Skin epidermis (tissue), 12 donors: Measurements from ENCODE around the gene VPS18.

Experiments used
- H3K27ac ChIP-seq, 21 experiments: fragments of 200-600 bp; sonication (generic) in 11 of 21; one replicate each; pipeline ENCODE4 v1.5.0; 2020; ENCODE audit warnings: mild to moderate bottlenecking in 3 of 21, inconsistent platforms in 2 of 21, moderate library complexity in 2 of 21
- H3K4me3 ChIP-seq, 7 experiments: fragments of 200-600 bp; sonication (generic) in 2 of 7; one replicate each; pipeline ENCODE4 v1.5.0; 2020; ENCODE audit warnings: inconsistent platforms in 2 of 7, mild to moderate bottlenecking in 2 of 7, moderate library complexity in 1 of 7

The VPS18 gene

GRCh38 chr15:40944510-40945296, 50.5 kb downstream of the VPS18 start:
- no peak overlapping the region for H3K4me3 ChIP-seq
- H3K27ac ChIP-seq, result no peak overlapping the region

- Histone ChIP-seq H3K4me3 (no peak overlapping the region), H3K27ac (peak overlapping the region in 2 of 21 experiments; percentile 42 to 58)
Measured at GRCh38 chr15:40948706-40949473, 54.6 kb downstream of the VPS18 start.

GRCh38 chr15:40949756-40950207, 55.5 kb downstream of the VPS18 start:
- no peak overlapping the region for H3K4me3 ChIP-seq
- H3K27ac ChIP-seq, result peak overlapping the region in 3 of 21 experiments; percentile 17 to 58 (median 42)

GRCh38 chr15:40951764-40952163, 57.5 kb downstream of the VPS18 start:
- H3K27ac ChIP-seq, result no peak overlapping the region

GRCh38 chr15:40952301-40952900, 58.2 kb downstream of the VPS18 start:
- Histone ChIP-seq H3K4me3 (peak overlapping the region; percentile 53 to 75 (median 61)), H3K27ac (peak overlapping the region in 16 of 21 experiments; percentile 11 to 67 (median 52))

More at GRCh38 chr15:40951764-40952163, 57.5 kb downstream of the VPS18 start:
- no peak overlapping the region for H3K4me3 ChIP-seq

GRCh38 chr15:40952901-40953712, 58.9 kb downstream of the VPS18 start, which contains the start of gene CHAC1:
TSS of gene CHAC1 (plus strand) at chr15:40953471. CDS start at chr15:40953584, 113 bp downstream.
- Histone ChIP-seq H3K4me3 (peak within 1 kb of the TSS; percentile 53 to 75 (median 61)), H3K27ac (peak within 1 kb of the TSS in 18 of 21 experiments; percentile 11 to 67 (median 52))
